GM23248 (cell line): ENCODE results near the gene S100B. TPM values are rescaled to one million over a fixed set of nuclear protein-coding genes. Genes with fewer than 3 reads are reported as not detected.
A peak's percentile ranks its signal among the peaks of the same experiment; 100 is the strongest.

ENCODE experiments used
- DNase-seq: peaks from one replicate; pipeline ENCODE4 v3.0.0-alpha.2; 2015
- H2AFZ ChIP-seq: fragments of 200-600 bp; sonication (generic); 2 replicates; pipeline ENCODE4 v1.6.1; 2016; ENCODE audit warnings: antibody characterized with exemption
- H3F3A ChIP-seq: fragments of 200-600 bp; sonication (generic); 2 replicates; pipeline ENCODE4 v1.6.1; 2016; ENCODE audit warnings: mild to moderate bottlenecking, antibody characterized with exemption, mixed run types; ENCODE audit not compliant: insufficient read depth
- H3K27ac ChIP-seq: fragments of 200-600 bp; sonication (generic); 2 replicates; pipeline ENCODE4 v1.5.1; 2016; ENCODE audit warnings: mild to moderate bottlenecking
- H3K27me3 ChIP-seq: fragments of 200-600 bp; sonication (generic); replicated peaks from 2 replicates; pipeline ENCODE4 v1.6.1; 2016; ENCODE audit warnings: mild to moderate bottlenecking; ENCODE audit not compliant: insufficient read depth
- H3K36me3 ChIP-seq: fragments of 200-600 bp; sonication (generic); 2 replicates; pipeline ENCODE4 v1.6.1; 2016; ENCODE audit warnings: low read depth, mild to moderate bottlenecking
- H3K4me1 ChIP-seq: fragments of 200-600 bp; sonication (generic); 2 replicates; pipeline ENCODE4 v1.6.1; 2016; ENCODE audit warnings: mild to moderate bottlenecking; ENCODE audit not compliant: insufficient read depth
- H3K4me2 ChIP-seq: fragments of 200-600 bp; sonication (generic); one replicate; pipeline ENCODE4 v1.6.1; 2016; ENCODE audit warnings: mild to moderate bottlenecking; ENCODE audit not compliant: unreplicated experiment
- H3K4me3 ChIP-seq: fragments of 200-600 bp; sonication (generic); 2 replicates; pipeline ENCODE4 v1.5.1; 2016; ENCODE audit warnings: mild to moderate bottlenecking
- H3K79me2 ChIP-seq: fragments of 200-600 bp; sonication (generic); 2 replicates; pipeline ENCODE4 v1.6.1; 2016; ENCODE audit warnings: mild to moderate bottlenecking; ENCODE audit not compliant: insufficient read depth
- H3K9ac ChIP-seq: fragments of 200-600 bp; sonication (generic); 2 replicates; pipeline ENCODE4 v1.6.1; 2016; ENCODE audit warnings: mild to moderate bottlenecking
- H3K9me2 ChIP-seq: fragments of 200-600 bp; sonication (generic); 2 replicates; pipeline ENCODE4 v1.6.1; 2016; ENCODE audit warnings: mixed run types, mild to moderate bottlenecking, moderate library complexity; ENCODE audit not compliant: insufficient read depth
- H3K9me3 ChIP-seq: fragments of 200-600 bp; sonication (generic); one replicate; pipeline ENCODE4 v1.6.1; 2017; ENCODE audit warnings: low read depth
- H4K20me1 ChIP-seq: fragments of 200-600 bp; sonication (generic); 2 replicates; pipeline ENCODE4 v1.6.0; 2016; ENCODE audit not compliant: insufficient read depth
- EZH2 ChIP-seq: fragments of 200-600 bp; sonication (generic); IDR thresholded peaks from 2 replicates; pipeline ENCODE4 v1.6.1; 2018; ENCODE audit warnings: antibody characterized with exemption, mild to moderate bottlenecking; ENCODE audit not compliant: insufficient read depth, poor library complexity, severe bottlenecking
- EZH2phosphoT487 ChIP-seq: fragments of 200-600 bp; sonication (generic); IDR thresholded peaks from 2 replicates; pipeline ENCODE4 v1.6.1; 2018; ENCODE audit warnings: antibody characterized with exemption, moderate library complexity, mild to moderate bottlenecking, low read depth; ENCODE audit not compliant: insufficient read depth
- WGBS, 2 experiments: methylation state at CpG; one replicate each; pipeline ENCODE4 v1.1.6; 2015 to 2017; ENCODE audit warnings: low lambda C conversion rate in 2 of 2, low coverage in 1 of 2; ENCODE audit errors: missing lambda C conversion rate in 2 of 2; 5-methylcytosine and 5-hydroxymethylcytosine counted together
- in situ Hi-C: fragments of 300-500 bp; cut with MboI; formaldehyde crosslinking; loops from 2 replicates; pipeline ENCODE4 v1.15.0; 2020
- polyA plus RNA-seq: library from polyadenylated mRNA; unstranded; fragments of >200 nt; fragmentation: Nextera tagmentation; extraction: Ambion mirVana; gene quantifications from 2 replicates; pipeline ENCODE4 v1.2.1, GENCODE V29; 2016
- total RNA-seq: library from RNA; depleted of rRNA; stranded (reverse); fragments of >200 nt; shearing (Covaris generic); gene quantifications from 2 replicates; pipeline ENCODE4 v1.2.3, GENCODE V29; 2014

Gene S100B
- total and polyA plus RNA-seq, 2 experiments from 2014 or later: not detected

GRCh38 chr21:46567348-46567747, 37.5 kb downstream of the S100B start:
- TF ChIP-seq EZH2: no peak
- TF ChIP-seq EZH2phosphoT487: no peak
- DNase-seq: no peak
- no peak overlapping the region for H3K4me3 ChIP-seq

GRCh38 chr21:46564391-46564790, 40.5 kb downstream of the S100B start:
- H3K36me3 ChIP-seq: peaks cover 9% of the 10 kb centered on the region; the same call in 1 of the 2 replicates
- H4K20me1 ChIP-seq: no peaks in the 10 kb centered on the region
- H3K27me3 ChIP-seq: no peaks in the 10 kb centered on the region
- WGBS, 2 experiments: 53% methylated on average over 10 of the region's 10 CpGs
- no peak overlapping the region for H3K4me2 ChIP-seq
- no peaks in the 10 kb centered on the region for H3K4me1 ChIP-seq
- H3K9me2 ChIP-seq: no peaks in the 10 kb centered on the region
- H3K9me3 ChIP-seq: no peaks in the 10 kb centered on the region
- no peaks in the 10 kb centered on the region for H3K79me2 ChIP-seq
- DNase-seq: peak; percentile 5
- H3K4me3 ChIP-seq: no peak overlapping the region
- TF ChIP-seq EZH2phosphoT487 (no peak), EZH2 (no peak)
- peaks cover 8% of the 10 kb centered on the region; the same call in 1 of the 2 replicates for H3F3A ChIP-seq
- no peak overlapping the region for H3K27ac ChIP-seq
- in situ Hi-C loops: no loop called here
- H3K9ac ChIP-seq: no peak overlapping the region
- no peak overlapping the region for H2AFZ ChIP-seq

More at GRCh38 chr21:46567348-46567747, 37.5 kb downstream of the S100B start:
- H3K27ac ChIP-seq: no peak overlapping the region
- WGBS, 2 experiments: 94% methylated on average over 14 to 15 of the region's 15 CpGs
- H3F3A ChIP-seq: peaks cover 8% of the 10 kb centered on the region; the same call in 1 of the 2 replicates
- H3K9me2 ChIP-seq: no peaks in the 10 kb centered on the region
- H3K79me2 ChIP-seq: no peaks in the 10 kb centered on the region
- no peaks in the 10 kb centered on the region for H4K20me1 ChIP-seq
- H3K9me3 ChIP-seq: no peaks in the 10 kb centered on the region
- H3K4me1 ChIP-seq: no peaks in the 10 kb centered on the region
- H3K9ac ChIP-seq: no peak overlapping the region
- in situ Hi-C loops: no loop called here
- no peak overlapping the region for H2AFZ ChIP-seq
- H3K27me3 ChIP-seq: no peaks in the 10 kb centered on the region
- H3K36me3 ChIP-seq: peaks cover 18% of the 10 kb centered on the region; the same call in 1 of the 2 replicates
- H3K4me2 ChIP-seq: no peak overlapping the region

- no peak overlapping the region for H3K9ac ChIP-seq
- TF ChIP-seq EZH2: no peak
- TF ChIP-seq EZH2phosphoT487: no peak
- DNase-seq: no peak
- no peaks in the 10 kb centered on the region for H3F3A ChIP-seq
- H3K27ac ChIP-seq: no peak overlapping the region
- no peak overlapping the region for H3K4me2 ChIP-seq
- H3K4me3 ChIP-seq: no peak overlapping the region
- H3K79me2 ChIP-seq: no peaks in the 10 kb centered on the region
- H3K36me3 ChIP-seq: peaks cover 14% of the 10 kb centered on the region; the same call in 1 of the 2 replicates
- no peaks in the 10 kb centered on the region for H4K20me1 ChIP-seq
- H3K9me2 ChIP-seq: no peaks in the 10 kb centered on the region
- no peaks in the 10 kb centered on the region for H3K9me3 ChIP-seq
- H3K4me1 ChIP-seq: no peaks in the 10 kb centered on the region
- H3K27me3 ChIP-seq: no peaks in the 10 kb centered on the region
- in situ Hi-C loops: no loop called here
- 93 to 95% methylated on average over 14 of the region's 14 CpGs for WGBS, 2 experiments
- H2AFZ ChIP-seq: no peak overlapping the region
Observed at GRCh38 chr21:46562964-46563607, 41.8 kb downstream of the S100B start.

- no peaks in the 10 kb centered on the region for H3K79me2 ChIP-seq
- H3K4me1 ChIP-seq: no peaks in the 10 kb centered on the region
- WGBS, 2 experiments: 86 to 88% methylated on average over 10 of the region's 10 CpGs
- no peaks in the 10 kb centered on the region for H3K9me3 ChIP-seq
- no peak overlapping the region for H3K9ac ChIP-seq
- H3F3A ChIP-seq: no peaks in the 10 kb centered on the region
- H3K4me3 ChIP-seq: no peak overlapping the region
- no peaks in the 10 kb centered on the region for H3K9me2 ChIP-seq
- H4K20me1 ChIP-seq: no peaks in the 10 kb centered on the region
- TF ChIP-seq EZH2 (no peak), EZH2phosphoT487 (no peak)
- H2AFZ ChIP-seq: no peak overlapping the region
- DNase-seq: no peak
- H3K4me2 ChIP-seq: no peak overlapping the region
- in situ Hi-C loops: no loop called here
- no peaks in the 10 kb centered on the region for H3K27me3 ChIP-seq
- peaks cover 9% of the 10 kb centered on the region; the same call in 1 of the 2 replicates for H3K36me3 ChIP-seq
- no peak overlapping the region for H3K27ac ChIP-seq
Observed at GRCh38 chr21:46562472-46562871, 42.4 kb downstream of the S100B start.
